GM19025 (cell line): ENCODE results near the gene SGSM1.

ENCODE experiments used
- ATAC-seq: cut with Tn5 transposase; IDR thresholded peaks from one replicate; pipeline ENCODE4 v1.9.1; 2021; ENCODE audit warnings: mild to moderate bottlenecking, low read depth, moderate library complexity; ENCODE audit not compliant: unreplicated experiment

The SGSM1 gene

GRCh38 chr22:24805790-24806662, at the start of gene SGSM1:
Gene SGSM1 (plus strand): TSS chr22:24806211. CDS start chr22:24806326, 115 bp downstream.
- no peak for ATAC-seq

GRCh38 chr22:24758164-24758799, 47.7 kb upstream of the SGSM1 start:
- ATAC-seq = no peak

- ATAC-seq = no peak
Measured at GRCh38 chr22:24759765-24760164, 46.2 kb upstream of the SGSM1 start.

- ATAC-seq = no peak
Measured at GRCh38 chr22:24760708-24761306, 45.2 kb upstream of the SGSM1 start.

GRCh38 chr22:24761888-24762675, 43.9 kb upstream of the SGSM1 start:
- ATAC-seq = no peak

- no peak for ATAC-seq
Measured at GRCh38 chr22:24763872-24764485, 42.0 kb upstream of the SGSM1 start.

- no peak for ATAC-seq
Measured at GRCh38 chr22:24765166-24765565, 40.8 kb upstream of the SGSM1 start.

- no peak for ATAC-seq
Measured at GRCh38 chr22:24768537-24769374, 37.3 kb upstream of the SGSM1 start.

GRCh38 chr22:24772493-24773220, 33.4 kb upstream of the SGSM1 start:
- ATAC-seq = no peak

GRCh38 chr22:24775769-24776492, 30.1 kb upstream of the SGSM1 start:
- ATAC-seq = no peak

GRCh38 chr22:24776525-24776924, 29.5 kb upstream of the SGSM1 start:
- no peak for ATAC-seq

- ATAC-seq = no peak
Measured at GRCh38 chr22:24789516-24789915, 16.5 kb upstream of the SGSM1 start.

GRCh38 chr22:24791362-24791761, 14.6 kb upstream of the SGSM1 start:
- no peak for ATAC-seq

- no peak for ATAC-seq
Measured at GRCh38 chr22:24796056-24796455, 10.0 kb upstream of the SGSM1 start.

GRCh38 chr22:24796860-24797259, 9.2 kb upstream of the SGSM1 start:
- no peak for ATAC-seq

- ATAC-seq = no peak
Measured at GRCh38 chr22:24801901-24802465, 4.0 kb upstream of the SGSM1 start.

- ATAC-seq = no peak
Measured at GRCh38 chr22:24803064-24803542, 2.9 kb upstream of the SGSM1 start.

GRCh38 chr22:24806663-24807001, 621 bp downstream of the SGSM1 start:
- ATAC-seq = no peak
